Activated T-cell treated with anti-CD3 and anti-CD28 coated beads for 48 hours (primary cell): ENCODE results near the gene SPP1.
"Not testable (repeated sequence)": the region's sequence is repeated elsewhere in the genome, so short reads cannot be mapped to it uniquely, and the experiment has no call there.

Experiments
- DNase-seq: peaks from one replicate; pipeline ENCODE4 v3.0.0-alpha.2; 2020; ENCODE audit warnings: low read depth

Gene SPP1

GRCh38 chr4:88025868-88026661 lies 50.6 kb downstream of the SPP1 start:
- not testable (repeated sequence) for DNase-seq

DNA sequence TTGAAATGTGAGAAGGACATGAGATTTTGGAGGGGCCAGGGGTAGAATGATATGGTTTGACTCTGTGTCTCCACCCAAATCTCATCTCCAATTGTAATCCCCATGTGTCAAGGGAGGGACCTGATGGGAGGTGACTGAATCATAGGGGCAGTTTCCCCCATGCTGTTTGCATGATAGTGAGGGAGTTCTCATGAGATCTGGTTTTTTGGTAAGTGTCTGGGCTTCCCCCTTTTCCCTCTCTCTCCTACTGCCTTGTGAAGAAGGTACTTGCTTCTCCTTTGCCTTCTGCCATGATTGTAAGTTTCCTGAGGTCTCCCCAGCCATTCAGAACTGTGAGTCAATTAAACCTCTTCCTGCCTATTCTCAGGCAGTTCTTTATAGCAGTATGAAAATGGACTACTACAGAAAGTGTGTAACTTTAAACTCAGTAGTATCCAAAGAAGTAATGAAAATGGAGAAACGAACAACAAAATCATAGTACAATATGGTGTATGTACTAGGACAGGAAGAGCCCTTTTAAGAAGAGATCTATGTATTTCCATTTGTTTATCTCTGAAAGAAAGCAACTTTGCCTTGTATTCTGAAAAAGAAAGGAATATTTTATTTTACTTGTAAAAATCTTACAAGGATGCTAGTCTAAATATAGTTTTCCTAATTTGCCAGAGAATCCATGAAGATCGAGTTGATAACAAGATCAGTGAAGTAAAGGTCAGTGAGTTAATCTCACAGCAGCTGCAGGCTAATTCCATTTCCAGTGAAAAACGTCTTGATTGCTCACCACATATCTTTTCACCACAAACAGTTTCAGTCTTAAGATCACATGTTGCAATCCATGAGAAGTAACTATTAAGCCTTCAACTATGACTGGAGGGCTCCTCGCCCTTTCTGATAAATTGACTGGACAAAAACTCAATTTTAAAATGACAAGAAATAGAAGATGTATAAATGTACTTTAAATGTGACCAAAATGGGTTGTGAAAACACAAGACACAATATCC lies 52.4 kb downstream of the SPP1 start:
- no peak for DNase-seq

DNA sequence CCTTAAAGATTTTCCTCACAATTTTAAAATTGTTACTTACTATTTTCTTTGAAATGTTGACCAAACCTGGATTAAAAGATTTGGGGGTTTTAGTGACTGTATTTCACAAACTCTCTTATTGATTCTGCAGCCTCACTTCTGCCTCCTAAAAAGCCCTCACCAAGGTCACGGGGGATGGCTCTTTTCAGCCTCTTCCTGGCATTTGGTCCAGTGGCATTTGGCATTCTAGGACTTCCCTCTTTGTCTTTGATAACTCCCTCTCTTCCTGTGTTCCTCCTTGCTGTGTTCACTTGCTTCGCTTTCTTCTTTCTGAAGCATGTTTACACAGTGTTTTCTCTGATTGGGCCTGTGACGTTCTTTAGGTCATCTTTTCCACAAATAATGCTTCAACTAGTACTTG lies 53.4 kb downstream of the SPP1 start:
- DNase-seq = no peak

GRCh38 chr4:88029556-88029955 lies 54.0 kb downstream of the SPP1 start:
- no peak for DNase-seq

GRCh38 chr4:88030565-88031310 lies 55.2 kb downstream of the SPP1 start:
- no peak for DNase-seq
